HEK293 (cell line): Measurements from ENCODE around the gene SRSF2.
A peak's percentile ranks its signal among the peaks of the same experiment; 100 is the strongest.

Experiments used
- BCL11A ChIP-seq: fragments of 450-650 bp; formaldehyde crosslinking; IDR thresholded peaks from 2 replicates; pipeline ENCODE4 v1.5.1; 2016; ENCODE audit warnings: low read depth, missing biosample characterization, missing genetic modification characterization
- MZF1 ChIP-seq: fragments of 450-650 bp; formaldehyde crosslinking; IDR thresholded peaks from 2 replicates; pipeline ENCODE4 v1.5.1; 2017; ENCODE audit warnings: missing biosample characterization, missing genetic modification characterization, borderline replicate concordance
- PRDM2 ChIP-seq: fragments of 450-650 bp; formaldehyde crosslinking; IDR thresholded peaks from 2 replicates; pipeline ENCODE4 v1.5.1; 2016; ENCODE audit warnings: missing biosample characterization, missing genetic modification characterization, borderline replicate concordance
- SP7 ChIP-seq: fragments of 450-650 bp; formaldehyde crosslinking; IDR thresholded peaks from 2 replicates; pipeline ENCODE4 v1.5.1; 2016; ENCODE audit warnings: missing biosample characterization, missing genetic modification characterization
- TCF7L2 ChIP-seq: IDR thresholded peaks from 2 replicates; pipeline ENCODE4 v1.6.1; 2011; ENCODE audit warnings: low read depth, mild to moderate bottlenecking, inconsistent platforms, low read length, moderate library complexity, borderline replicate concordance
- ZBTB1 ChIP-seq: fragments of 450-650 bp; formaldehyde crosslinking; IDR thresholded peaks from 2 replicates; pipeline ENCODE4 v1.5.1; 2016; ENCODE audit warnings: missing biosample characterization, missing genetic modification characterization
- ZBTB26 ChIP-seq: fragments of 450-650 bp; formaldehyde crosslinking; optimal IDR thresholded peaks from 2 replicates; pipeline ENCODE3; 2016; ENCODE audit warnings: missing biosample characterization, mild to moderate bottlenecking, missing genetic modification characterization
- ZNF10 ChIP-seq: fragments of 450-650 bp; formaldehyde crosslinking; IDR thresholded peaks from 2 replicates; pipeline ENCODE4 v1.5.1; 2017; ENCODE audit warnings: missing biosample characterization, missing genetic modification characterization
- ZNF114 ChIP-seq: fragments of 450-650 bp; formaldehyde crosslinking; IDR thresholded peaks from 2 replicates; pipeline ENCODE4 v1.5.0; 2017; ENCODE audit warnings: missing biosample characterization, missing genetic modification characterization
- ZNF146 ChIP-seq: fragments of 450-650 bp; formaldehyde crosslinking; IDR thresholded peaks from 2 replicates; pipeline ENCODE4 v1.5.1; 2016; ENCODE audit warnings: missing biosample characterization, missing genetic modification characterization
- ZNF24 ChIP-seq: fragments of 450-650 bp; formaldehyde crosslinking; IDR thresholded peaks from 2 replicates; pipeline ENCODE4 v1.5.1; 2016; ENCODE audit warnings: missing biosample characterization, missing genetic modification characterization
- ZNF473 ChIP-seq: fragments of 450-650 bp; formaldehyde crosslinking; IDR thresholded peaks from 2 replicates; pipeline ENCODE4 v1.5.1; 2017; ENCODE audit warnings: missing biosample characterization, missing genetic modification characterization
- ZNF501 ChIP-seq: fragments of 450-650 bp; formaldehyde crosslinking; IDR thresholded peaks from 2 replicates; pipeline ENCODE4 v1.5.1; 2016; ENCODE audit warnings: missing biosample characterization, missing genetic modification characterization
- ZNF521 ChIP-seq: fragments of 450-650 bp; formaldehyde crosslinking; IDR thresholded peaks from 2 replicates; pipeline ENCODE4 v1.5.1; 2017; ENCODE audit warnings: missing biosample characterization, mild to moderate bottlenecking, missing genetic modification characterization
- ZNF548 ChIP-seq: fragments of 450-650 bp; formaldehyde crosslinking; IDR thresholded peaks from 2 replicates; pipeline ENCODE4 v1.5.1; 2016; ENCODE audit warnings: missing biosample characterization, missing genetic modification characterization
- ZNF624 ChIP-seq: fragments of 450-650 bp; formaldehyde crosslinking; IDR thresholded peaks from 2 replicates; pipeline ENCODE4 v1.5.1; 2017; ENCODE audit warnings: missing biosample characterization, missing genetic modification characterization
- ZNF654 ChIP-seq: fragments of 450-650 bp; formaldehyde crosslinking; IDR thresholded peaks from 2 replicates; pipeline ENCODE4 v1.5.1; 2016; ENCODE audit warnings: low read depth, missing biosample characterization, missing genetic modification characterization
- ZNF660 ChIP-seq: fragments of 450-650 bp; IDR thresholded peaks from 2 replicates; pipeline ENCODE4 v1.5.1; 2018; ENCODE audit warnings: missing biosample characterization, mild to moderate bottlenecking, missing genetic modification characterization
- ZNF776 ChIP-seq: fragments of 450-650 bp; formaldehyde crosslinking; IDR thresholded peaks from 2 replicates; pipeline ENCODE4 v1.5.0; 2017; ENCODE audit warnings: missing biosample characterization, missing genetic modification characterization, borderline replicate concordance
- ZSCAN30 ChIP-seq: fragments of 450-650 bp; IDR thresholded peaks from 2 replicates; pipeline ENCODE4 v1.5.1; 2018; ENCODE audit warnings: missing biosample characterization, mild to moderate bottlenecking, missing genetic modification characterization, moderate library complexity
- ZSCAN4 ChIP-seq: fragments of 450-650 bp; formaldehyde crosslinking; IDR thresholded peaks from 2 replicates; pipeline ENCODE4 v1.5.1; 2017; ENCODE audit warnings: missing biosample characterization, missing genetic modification characterization
- ZSCAN5A ChIP-seq: fragments of 450-650 bp; formaldehyde crosslinking; IDR thresholded peaks from 2 replicates; pipeline ENCODE4 v1.5.1; 2016; ENCODE audit warnings: missing biosample characterization, missing genetic modification characterization
- ZXDB ChIP-seq: fragments of 450-650 bp; formaldehyde crosslinking; IDR thresholded peaks from 2 replicates; pipeline ENCODE4 v1.5.1; 2016; ENCODE audit warnings: missing biosample characterization, missing genetic modification characterization
- TF ChIP-seq, protein P1 (sequence below): fragments of 450-650 bp; formaldehyde crosslinking; IDR thresholded peaks from 2 replicates; pipeline ENCODE4 v1.5.1; 2016; ENCODE audit warnings: missing biosample characterization, missing genetic modification characterization
- TF ChIP-seq, protein P2 (sequence below): fragments of 450-650 bp; formaldehyde crosslinking; IDR thresholded peaks from 2 replicates; pipeline ENCODE4; 2016; ENCODE audit warnings: missing biosample characterization, missing genetic modification characterization
- TF ChIP-seq, protein P3 (sequence below): fragments of 450-650 bp; formaldehyde crosslinking; IDR thresholded peaks from 2 replicates; pipeline ENCODE4 v1.5.1; 2016; ENCODE audit warnings: missing biosample characterization, missing genetic modification characterization

SRSF2 gene

DNA sequence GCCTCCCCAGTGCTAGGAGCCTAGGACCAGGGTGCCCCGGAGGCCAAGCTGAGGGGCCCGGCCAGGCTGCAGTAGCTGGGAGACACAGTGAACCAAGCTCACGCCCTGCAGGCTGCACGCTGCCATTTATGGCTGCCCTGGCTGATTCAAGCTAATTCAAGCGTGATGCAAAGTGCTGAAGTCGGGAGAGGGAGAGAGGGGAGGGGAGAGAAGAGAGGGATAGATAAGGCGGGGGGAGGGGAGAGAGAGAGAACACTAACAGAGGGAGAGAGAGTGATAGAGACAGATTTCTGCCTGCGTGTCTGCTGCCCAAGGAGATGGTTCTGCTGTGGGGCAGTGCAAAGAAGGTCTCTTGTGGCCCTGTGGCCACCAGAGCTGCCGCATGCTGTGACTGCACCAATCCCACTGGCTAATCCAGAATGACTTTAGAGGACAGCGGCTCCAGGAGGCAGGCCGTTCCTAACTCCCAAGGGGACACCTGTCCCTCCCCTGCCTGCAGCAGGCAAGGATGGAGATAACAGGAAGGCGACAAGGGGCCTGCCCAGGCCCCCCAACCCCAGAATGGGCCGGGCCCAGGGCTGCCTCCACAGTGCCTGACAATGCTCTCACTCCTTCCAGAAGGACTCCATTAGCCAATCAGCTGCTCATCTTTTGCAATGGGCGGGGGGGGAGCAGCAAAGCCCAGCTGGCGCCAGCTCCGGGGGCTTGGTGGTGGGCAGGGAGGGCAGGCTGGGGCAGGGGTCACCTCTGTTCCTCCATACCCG lies 39.2 kb downstream of the SRSF2 start (continued):
- TF ChIP-seq PRDM2 (no peak), MZF1 (no peak), ZNF624 (tag by site-specific recombination) (no peak), SP7 (tag by site-specific recombination) (peak; percentile 88), ZNF473 (tag by site-specific recombination) (no peak), ZNF521 (tag by site-specific recombination) (no peak), ZNF660 (no peak), ZNF654 (tag by site-specific recombination) (no peak), TCF7L2 (no peak; the same call in 1 of the 2 replicates), BCL11A (0 out of 2 replicates have a peak, but pooled peaks have one; percentile 48), ZNF24 (tag by site-specific recombination) (peak; percentile 79; the same call in 1 of the 2 replicates), ZNF548 (tag by site-specific recombination) (no peak), ZBTB26 (tag by site-specific recombination) (no peak), ZNF776 (tag by site-specific recombination) (no peak), ZXDB (tag by site-specific recombination) (no peak; the same call in 1 of the 2 replicates), ZSCAN5A (tag by site-specific recombination) (no peak), ZNF146 (tag by site-specific recombination) (no peak), ZSCAN4 (tag by site-specific recombination) (peak; percentile 39; the same call in 1 of the 2 replicates), ZNF501 (no peak), ZNF10 (tag by site-specific recombination) (no peak), ZNF114 (tag by site-specific recombination) (no peak), ZSCAN30 (tag by site-specific recombination) (no peak; the same call in 1 of the 2 replicates), ZBTB1 (tag by site-specific recombination) (no peak)
- TF ChIP-seq, protein P1, sequence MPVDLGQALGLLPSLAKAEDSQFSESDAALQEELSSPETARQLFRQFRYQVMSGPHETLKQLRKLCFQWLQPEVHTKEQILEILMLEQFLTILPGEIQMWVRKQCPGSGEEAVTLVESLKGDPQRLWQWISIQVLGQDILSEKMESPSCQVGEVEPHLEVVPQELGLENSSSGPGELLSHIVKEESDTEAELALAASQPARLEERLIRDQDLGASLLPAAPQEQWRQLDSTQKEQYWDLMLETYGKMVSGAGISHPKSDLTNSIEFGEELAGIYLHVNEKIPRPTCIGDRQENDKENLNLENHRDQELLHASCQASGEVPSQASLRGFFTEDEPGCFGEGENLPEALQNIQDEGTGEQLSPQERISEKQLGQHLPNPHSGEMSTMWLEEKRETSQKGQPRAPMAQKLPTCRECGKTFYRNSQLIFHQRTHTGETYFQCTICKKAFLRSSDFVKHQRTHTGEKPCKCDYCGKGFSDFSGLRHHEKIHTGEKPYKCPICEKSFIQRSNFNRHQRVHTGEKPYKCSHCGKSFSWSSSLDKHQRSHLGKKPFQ (tag by site-specific recombination): peak; percentile 56; the same call in 1 of the 2 replicates
- TF ChIP-seq, protein P2, sequence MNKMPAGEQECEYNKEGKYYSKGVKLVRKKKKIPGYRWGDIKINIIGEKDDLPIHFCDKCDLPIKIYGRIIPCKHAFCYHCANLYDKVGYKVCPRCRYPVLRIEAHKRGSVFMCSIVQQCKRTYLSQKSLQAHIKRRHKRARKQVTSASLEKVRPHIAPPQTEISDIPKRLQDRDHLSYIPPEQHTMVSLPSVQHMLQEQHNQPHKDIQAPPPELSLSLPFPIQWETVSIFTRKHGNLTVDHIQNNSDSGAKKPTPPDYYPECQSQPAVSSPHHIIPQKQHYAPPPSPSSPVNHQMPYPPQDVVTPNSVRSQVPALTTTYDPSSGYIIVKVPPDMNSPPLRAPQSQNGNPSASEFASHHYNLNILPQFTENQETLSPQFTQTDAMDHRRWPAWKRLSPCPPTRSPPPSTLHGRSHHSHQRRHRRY (tag by site-specific recombination): no peak
- TF ChIP-seq, protein P3, sequence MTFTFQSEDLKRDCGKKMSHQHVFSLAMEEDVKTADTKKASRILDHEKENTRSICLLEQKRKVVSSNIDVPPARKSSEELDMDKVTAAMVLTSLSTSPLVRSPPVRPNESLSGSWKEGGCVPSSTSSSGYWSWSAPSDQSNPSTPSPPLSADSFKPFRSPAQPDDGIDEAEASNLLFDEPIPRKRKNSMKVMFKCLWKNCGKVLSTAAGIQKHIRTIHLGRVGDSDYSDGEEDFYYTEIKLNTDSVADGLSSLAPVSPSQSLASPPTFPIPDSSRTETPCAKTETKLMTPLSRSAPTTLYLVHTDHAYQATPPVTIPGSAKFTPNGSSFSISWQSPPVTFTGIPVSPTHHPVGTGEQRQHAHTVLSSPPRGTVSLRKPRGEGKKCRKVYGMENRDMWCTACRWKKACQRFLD (tag by site-specific recombination): no peak
